Globus pallidus (tissue), 1 donor: ENCODE measurements around the gene MTX3.

Experiments used
- DNase-seq: peaks from one replicate; pipeline ENCODE4 v3.0.0-alpha.2; 2015; ENCODE audit warnings: low spot score

The MTX3 gene

DNA sequence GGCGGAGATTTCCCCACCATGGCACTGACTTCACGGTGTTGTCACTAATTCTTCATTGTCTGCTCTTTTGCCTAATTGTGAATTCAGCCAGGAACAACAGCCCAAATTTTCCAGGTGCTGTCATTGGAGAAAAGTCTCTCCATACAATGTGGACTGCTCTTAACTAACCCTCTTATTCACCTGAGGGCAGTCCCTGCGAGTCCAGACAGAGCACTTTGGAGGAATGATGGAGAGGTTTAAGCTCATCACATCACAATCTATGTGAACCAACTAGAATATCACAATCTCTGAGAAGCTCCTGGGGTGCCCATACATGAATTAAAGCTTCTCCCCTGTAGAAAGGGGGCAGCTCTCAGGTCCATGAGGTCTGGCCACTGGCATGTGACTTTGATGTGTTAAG is 56.4 kb downstream of the MTX3 start:
- no peak for DNase-seq

DNA sequence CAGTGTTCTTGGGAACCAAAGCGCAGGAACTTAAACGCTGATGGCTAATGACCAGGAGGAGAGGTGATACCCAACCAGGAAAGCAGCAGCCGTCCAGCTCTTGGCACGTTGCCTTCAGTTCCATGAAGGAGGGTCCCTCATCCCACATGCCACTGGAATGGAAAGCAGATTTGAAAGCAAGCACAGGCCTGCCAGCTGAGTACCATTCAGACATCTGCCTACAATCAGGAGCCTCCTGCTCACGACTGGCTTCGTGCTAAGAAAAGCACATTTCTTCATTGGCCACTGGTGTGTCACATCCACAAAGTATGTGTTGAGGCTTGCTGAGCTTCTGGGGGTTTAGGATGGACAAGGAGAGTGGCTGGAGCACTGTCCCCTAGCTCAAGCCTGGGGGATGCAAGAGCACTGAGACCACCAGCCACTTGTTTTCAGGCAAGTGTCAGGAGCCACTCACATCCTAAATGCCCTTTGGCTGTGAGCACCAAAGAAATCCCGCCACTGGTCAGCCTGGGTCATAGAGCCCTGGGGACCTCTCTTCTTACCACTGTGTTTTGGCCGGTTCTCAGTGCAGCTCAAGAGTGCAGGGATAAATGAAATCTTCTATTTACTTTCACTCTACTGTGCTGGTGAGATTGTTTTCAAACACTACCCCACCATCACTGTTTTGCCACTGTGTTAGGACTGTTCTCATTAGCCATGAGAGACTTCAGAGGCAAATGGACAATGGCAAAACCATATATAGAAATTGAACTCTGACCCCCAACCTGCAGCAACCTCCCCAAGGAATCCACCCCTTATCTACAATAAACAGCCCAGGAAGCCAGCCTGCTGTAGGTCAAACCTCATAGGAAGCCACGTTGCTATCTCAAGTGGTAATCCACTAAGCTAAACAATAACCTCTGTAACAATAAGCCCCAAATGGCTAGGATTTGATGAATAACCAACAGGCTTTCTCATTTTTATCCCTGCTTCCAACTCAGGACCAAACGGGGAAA is 58.3 kb downstream of the MTX3 start:
- DNase-seq = no peak

DNA sequence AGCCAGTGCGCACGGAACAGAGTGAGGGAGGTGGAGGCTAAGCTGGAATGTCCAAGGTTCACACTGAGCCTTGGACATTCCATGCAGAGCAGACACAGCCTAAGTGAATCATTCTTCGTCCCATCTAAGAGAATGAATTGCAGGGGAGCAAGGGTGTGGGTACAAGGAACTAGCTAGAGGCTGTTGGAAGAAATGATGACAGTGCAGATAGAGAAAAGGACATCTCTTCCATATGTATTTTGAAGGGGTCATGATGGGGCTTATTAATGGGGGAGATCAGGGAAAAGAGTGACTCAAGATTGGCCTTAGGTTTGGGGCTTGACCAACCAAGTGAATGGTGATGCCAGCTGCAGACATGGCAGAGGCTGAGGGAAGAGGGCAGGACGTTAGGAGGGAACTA is 59.2 kb downstream of the MTX3 start:
- no peak for DNase-seq

DNA sequence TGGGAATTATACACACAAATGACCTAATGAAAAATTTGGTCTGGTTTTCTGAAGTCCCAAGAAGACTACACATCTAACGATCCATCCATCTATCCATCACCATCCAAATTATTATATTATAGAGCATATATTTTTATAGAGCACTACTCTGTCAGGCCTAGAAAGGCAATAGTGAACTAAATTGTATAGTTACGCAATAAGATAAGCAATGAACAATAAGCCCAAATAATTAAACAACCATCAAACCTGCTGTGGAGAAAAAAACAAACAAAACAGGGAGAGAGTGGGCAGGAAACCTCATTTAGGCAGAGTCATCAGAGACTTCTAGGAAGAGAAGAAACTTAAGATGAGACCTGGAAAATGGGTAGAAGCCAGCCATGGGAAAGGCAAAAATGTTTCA is 59.7 kb downstream of the MTX3 start:
- DNase-seq = no peak

DNA sequence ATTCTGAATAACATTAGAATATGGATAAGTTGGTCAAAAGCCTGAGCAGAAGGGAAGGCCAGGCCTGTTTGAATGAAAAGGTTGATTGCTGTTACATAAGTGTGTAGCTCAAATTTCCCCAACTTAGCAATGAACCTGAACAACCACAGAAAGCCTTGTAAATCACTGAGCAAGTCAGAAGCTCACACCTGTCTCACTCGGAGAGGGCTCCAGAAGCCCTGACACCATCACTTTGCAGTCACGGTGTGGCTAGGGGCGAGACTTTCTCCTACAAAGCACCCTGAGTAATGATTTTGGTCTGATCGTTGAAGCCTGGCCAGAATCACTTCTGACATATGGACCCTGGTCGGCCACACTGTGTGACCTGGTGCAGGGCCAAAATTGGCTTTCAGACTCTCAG is 62.0 kb downstream of the MTX3 start:
- no peak for DNase-seq
